Endothelial cell of umbilical vein (primary cell): ENCODE results near the gene AUTS2. TPM values are rescaled to one million over a fixed set of nuclear protein-coding genes. Genes with fewer than 3 reads are reported as not detected.

Experiments used
- BruUV-seq: library from RNA; stranded (reverse); fragments of 400-500 nt; replicated peaks from 2 replicates; lab custom pipeline; 2021; lab: Mats Ljungman, UMichigan
- CTCF ChIA-PET: fragments of 300-600, 350-600 bp; sonication (Branson Sonifier 250); formaldehyde crosslinking; loops from one replicate; lab custom pipeline; 2021; ENCODE audit warnings: antibody characterized with exemption, inconsistent platforms; lab: Charles Lee
- POLR2A ChIA-PET: fragments of 300-600, 350-600 bp; sonication (Branson Sonifier 250); formaldehyde crosslinking; loops from one replicate; lab custom pipeline; 2021; ENCODE audit warnings: antibody characterized with exemption, inconsistent platforms; lab: Charles Lee
- DNase-seq: peaks from one replicate; pipeline ENCODE4 v3.0.0-alpha.2; 2011; ENCODE audit warnings: low read depth, low spot score
- FAIRE-seq: peaks from 2 replicates; lab custom pipeline; 2011; peaks lifted over from hg19 to GRCh38; lab: Jason Lieb, UNC
- H2AFZ ChIP-seq: 2 replicates; pipeline ENCODE4 v1.6.0; 2012; ENCODE audit warnings: low read depth, low read length, control low read depth, inconsistent platforms
- H3K27ac ChIP-seq: 2 replicates; pipeline ENCODE4 v1.5.1; 2011; ENCODE audit warnings: low read depth, mild to moderate bottlenecking, control low read depth, low read length, moderate library complexity; ENCODE audit not compliant: insufficient read depth
- H3K27me3 ChIP-seq, 2 experiments: 2 replicates each; pipeline versions ENCODE4 v1.6.0 to v1.6.1; 2011; ENCODE audit warnings: low read length in 2 of 2, mixed read lengths in 1 of 2; ENCODE audit not compliant: control insufficient read depth in 2 of 2, insufficient read depth in 2 of 2
- H3K36me3 ChIP-seq, 2 experiments: 2 replicates in 1 of 2; 3 replicates in 1 of 2; pipeline ENCODE4 v1.5.1; 2011; ENCODE audit warnings: low read length in 2 of 2, mild to moderate bottlenecking in 1 of 2, moderate library complexity in 1 of 2; ENCODE audit not compliant: control insufficient read depth in 2 of 2, insufficient read depth in 2 of 2; ENCODE audit errors: extremely low read depth in 1 of 2
- H3K4me1 ChIP-seq: 3 replicates; pipeline ENCODE4 v1.5.1; 2011; ENCODE audit warnings: mild to moderate bottlenecking, low read length; ENCODE audit not compliant: control insufficient read depth, insufficient read depth; ENCODE audit errors: extremely low read depth
- H3K4me2 ChIP-seq: 2 replicates; pipeline ENCODE4 v1.6.1; 2011; ENCODE audit warnings: low read length, control low read depth, mixed read lengths; ENCODE audit not compliant: insufficient read depth
- H3K4me3 ChIP-seq, 3 experiments: fragments of 200-600 bp in 1 of 3; sonication (generic), shearing (Covaris generic) in 1 of 3; replicated peaks in 1 of 3; 2 replicates each; pipeline ENCODE4 v1.5.1; 2011 to 2016; ENCODE audit warnings: control low read depth in 3 of 3, low read length in 3 of 3, mild to moderate bottlenecking in 2 of 3, inconsistent platforms in 1 of 3, low read depth in 1 of 3, moderate library complexity in 1 of 3; ENCODE audit not compliant: insufficient read depth in 1 of 3
- H3K79me2 ChIP-seq: 2 replicates; pipeline ENCODE4 v1.6.0; 2012; ENCODE audit warnings: low read length, inconsistent platforms; ENCODE audit not compliant: control insufficient read depth, insufficient read depth
- H3K9ac ChIP-seq: replicated peaks from 2 replicates; pipeline ENCODE3; 2011; ENCODE audit warnings: low read length, control low read depth; ENCODE audit not compliant: insufficient read depth; ENCODE audit errors: extremely low read depth
- H3K9me1 ChIP-seq: replicated peaks from 3 replicates; pipeline ENCODE4 v1.6.0; 2011; ENCODE audit warnings: mild to moderate bottlenecking, low read length; ENCODE audit not compliant: control insufficient read depth, insufficient read depth; ENCODE audit errors: extremely low read depth
- H3K9me3 ChIP-seq: replicated peaks from 2 replicates; pipeline ENCODE4 v1.5.1; 2012; ENCODE audit warnings: low read length, inconsistent platforms; ENCODE audit not compliant: control insufficient read depth, insufficient read depth
- H4K20me1 ChIP-seq: replicated peaks from 2 replicates; pipeline ENCODE3; 2011; ENCODE audit warnings: mild to moderate bottlenecking, low read length; ENCODE audit not compliant: control insufficient read depth, insufficient read depth; ENCODE audit errors: extremely low read depth
- EZH2 ChIP-seq: IDR thresholded peaks from 2 replicates; pipeline ENCODE4 v1.6.1; 2012; ENCODE audit warnings: borderline replicate concordance, low read depth, mild to moderate bottlenecking, moderate library complexity, low read length, inconsistent platforms; ENCODE audit not compliant: severe bottlenecking
- FOS ChIP-seq: IDR thresholded peaks from 2 replicates; pipeline ENCODE4 v1.6.1; 2011; ENCODE audit warnings: mild to moderate bottlenecking, low read length, moderate library complexity, borderline replicate concordance; ENCODE audit not compliant: insufficient read depth
- GATA2 ChIP-seq: IDR thresholded peaks from 2 replicates; pipeline ENCODE4 v1.7.0; 2011; ENCODE audit warnings: low read depth, mild to moderate bottlenecking, moderate library complexity, mixed read lengths, low read length; ENCODE audit not compliant: insufficient read length, insufficient read depth
- JUN ChIP-seq: IDR thresholded peaks from 2 replicates; pipeline ENCODE4 v1.6.1; 2011; ENCODE audit warnings: borderline replicate concordance, low read depth; ENCODE audit not compliant: insufficient read length, insufficient read depth
- MYC ChIP-seq: IDR thresholded peaks from one replicate; pipeline ENCODE4 v1.6.1; 2011; ENCODE audit warnings: mild to moderate bottlenecking, low read depth, low read length
- POLR2A ChIP-seq: IDR thresholded peaks from 2 replicates; pipeline ENCODE4 v1.6.1; 2012; ENCODE audit warnings: low read depth, mild to moderate bottlenecking, control low read depth, low read length
- POLR2AphosphoS5 ChIP-seq: IDR thresholded peaks from 2 replicates; pipeline ENCODE4 v1.6.1; 2012; ENCODE audit warnings: low read depth, mild to moderate bottlenecking, control low read depth, low read length, moderate library complexity; ENCODE audit not compliant: insufficient read depth
- dilution Hi-C: fragments of 300-500 bp; cut with MboI; formaldehyde crosslinking; loops from one replicate; pipeline ENCODE4 v1.15.0; 2019; ENCODE audit warnings: low sequenced_read_pairs; ENCODE audit not compliant: extremely low pct_ligation_motif_present
- intact Hi-C: fragments of 100-400 bp; cut with micrococcal nuclease; formaldehyde crosslinking; loops from one replicate; pipeline ENCODE4 v1.10.0; 2022
- polyA plus RNA-seq, 4 experiments: library from polyadenylated mRNA; depleted of rRNA in 3 of 4; stranded (reverse) in 3 of 4; unstranded in 1 of 4; fragments of >200 nt; gene quantifications; 2 replicates each; pipeline versions ENCODE4 v1.2.1 to v1.2.3, GENCODE V29; 2011 to 2012; ENCODE audit warnings: missing spikeins in 1 of 4
- total RNA-seq: library from RNA; stranded (reverse); gene quantifications from 2 replicates; pipeline ENCODE4 v1.2.3, GENCODE V29; 2021
- TF ChIP-seq, protein P1 (sequence below), 2 donors: IDR thresholded peaks; 1 replicate in 1 of 2; 2 replicates in 1 of 2; pipeline ENCODE4 v1.5.1; 2011; ENCODE audit warnings: low read length in 2 of 2, mild to moderate bottlenecking in 2 of 2, moderate library complexity in 2 of 2, control low read depth in 1 of 2, inconsistent platforms in 1 of 2, low read depth in 1 of 2; ENCODE audit not compliant: insufficient read depth in 1 of 2; ENCODE audit errors: extremely low read depth in 1 of 2
- TF ChIP-seq, protein P2 (sequence below): IDR thresholded peaks from 2 replicates; pipeline ENCODE4 v1.6.1; 2011; ENCODE audit not compliant: insufficient read depth, insufficient read length

Gene AUTS2
- total and polyA plus RNA-seq, 2 donors (not counting 3 experiments of a cell fraction or from before 2014, with no cell fraction given), result 0.59 to 8.0 TPM

GRCh38 chr7:70178787-70179186, 580.5 kb downstream of the AUTS2 start:
- CTCF ChIA-PET, result no interaction called here
- no peaks in the 10 kb centered on the region for H3K79me2 ChIP-seq
- no peaks in the 10 kb centered on the region for H3K4me1 ChIP-seq
- H2AFZ ChIP-seq, result no peak overlapping the region
- POLR2A ChIA-PET, result no interaction called here
- H3K27me3 ChIP-seq, result no peaks in the 10 kb centered on the region
- no peak overlapping the region for H3K27ac ChIP-seq
- intact Hi-C loops (no loop called here), dilution Hi-C loops (no loop called here)
- no peak overlapping the region for H3K4me2 ChIP-seq
- no peaks in the 10 kb centered on the region for H3K9me3 ChIP-seq
- H4K20me1 ChIP-seq, result no peaks in the 10 kb centered on the region
- FAIRE-seq (no peak), DNase-seq (no peak)
- TF ChIP-seq MYC, result no peak
- no peak for TF ChIP-seq POLR2AphosphoS5
- no peak for TF ChIP-seq JUN
- TF ChIP-seq GATA2, result no peak
- no peak for TF ChIP-seq EZH2
- no peak for TF ChIP-seq FOS
- TF ChIP-seq, protein P1, sequence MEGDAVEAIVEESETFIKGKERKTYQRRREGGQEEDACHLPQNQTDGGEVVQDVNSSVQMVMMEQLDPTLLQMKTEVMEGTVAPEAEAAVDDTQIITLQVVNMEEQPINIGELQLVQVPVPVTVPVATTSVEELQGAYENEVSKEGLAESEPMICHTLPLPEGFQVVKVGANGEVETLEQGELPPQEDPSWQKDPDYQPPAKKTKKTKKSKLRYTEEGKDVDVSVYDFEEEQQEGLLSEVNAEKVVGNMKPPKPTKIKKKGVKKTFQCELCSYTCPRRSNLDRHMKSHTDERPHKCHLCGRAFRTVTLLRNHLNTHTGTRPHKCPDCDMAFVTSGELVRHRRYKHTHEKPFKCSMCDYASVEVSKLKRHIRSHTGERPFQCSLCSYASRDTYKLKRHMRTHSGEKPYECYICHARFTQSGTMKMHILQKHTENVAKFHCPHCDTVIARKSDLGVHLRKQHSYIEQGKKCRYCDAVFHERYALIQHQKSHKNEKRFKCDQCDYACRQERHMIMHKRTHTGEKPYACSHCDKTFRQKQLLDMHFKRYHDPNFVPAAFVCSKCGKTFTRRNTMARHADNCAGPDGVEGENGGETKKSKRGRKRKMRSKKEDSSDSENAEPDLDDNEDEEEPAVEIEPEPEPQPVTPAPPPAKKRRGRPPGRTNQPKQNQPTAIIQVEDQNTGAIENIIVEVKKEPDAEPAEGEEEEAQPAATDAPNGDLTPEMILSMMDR (IDR thresholded peaks at IDR 0.05; ENCODE audit: extremely low read depth in 1 of 2, insufficient read depth in 1 of 2, low read depth in 1 of 2, low read length in 2 of 2), result no peak
- TF ChIP-seq, protein P2, sequence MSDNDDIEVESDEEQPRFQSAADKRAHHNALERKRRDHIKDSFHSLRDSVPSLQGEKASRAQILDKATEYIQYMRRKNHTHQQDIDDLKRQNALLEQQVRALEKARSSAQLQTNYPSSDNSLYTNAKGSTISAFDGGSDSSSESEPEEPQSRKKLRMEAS, result no peak
- no peak for TF ChIP-seq POLR2A
- no peaks in the 10 kb centered on the region for H3K9me1 ChIP-seq
- H3K36me3 ChIP-seq, result no peaks in the 10 kb centered on the region
- no peak overlapping the region for H3K4me3 ChIP-seq
- no TSS peak for BruUV-seq
- no peak overlapping the region for H3K9ac ChIP-seq
